GM19395 (cell line): Measurements from ENCODE around the gene CALU.

Experiments used
- ATAC-seq: cut with Tn5 transposase; IDR thresholded peaks from one replicate; pipeline ENCODE4 v1.9.1; 2021; ENCODE audit warnings: mild to moderate bottlenecking, moderate library complexity; ENCODE audit not compliant: unreplicated experiment

CALU gene

GRCh38 chr7:128809363-128809762 is 70.2 kb downstream of the CALU start:
- no peak for ATAC-seq

- no peak for ATAC-seq
These were observed 71.3 kb downstream of the CALU start for GRCh38 chr7:128810473-128810872.

GRCh38 chr7:128810997-128811396 is 71.8 kb downstream of the CALU start:
- no peak for ATAC-seq

GRCh38 chr7:128811631-128812430 is 72.7 kb downstream of the CALU start:
- ATAC-seq: no peak

- no peak for ATAC-seq
These were observed 73.5 kb downstream of the CALU start for GRCh38 chr7:128812514-128813168.

- no peak for ATAC-seq
These were observed 75.3 kb downstream of the CALU start for GRCh38 chr7:128814499-128814898.

GRCh38 chr7:128815289-128815942 is 76.3 kb downstream of the CALU start:
- ATAC-seq: no peak

- ATAC-seq: no peak
These were observed 79.5 kb downstream of the CALU start for GRCh38 chr7:128818694-128819093.
